HCT116 (cell line): ENCODE measurements around the gene KRTAP6-1. TPM values are rescaled to one million over a fixed set of nuclear protein-coding genes. Genes with fewer than 3 reads are reported as not detected.

Source experiments
- ATAC-seq: fragments of 200-7000 bp; cut with Tn5 transposase; 2 replicates; pipeline ENCODE4 v1.9.1; 2020; ENCODE audit warnings: mild to moderate bottlenecking, moderate library complexity
- BruUV-seq: library from RNA; stranded (reverse); fragments of 400-500 nt; replicated peaks from 2 replicates; lab custom pipeline; 2021; lab: Mats Ljungman, UMichigan
- CTCF ChIA-PET: fragments of 300-600 bp; sonication (Branson Sonifier 250); formaldehyde crosslinking; loops from one replicate; lab custom pipeline; 2021; ENCODE audit warnings: antibody characterized with exemption; lab: Charles Lee
- POLR2A ChIA-PET: fragments of 300-600, 350-600 bp; sonication (Branson Sonifier 250); formaldehyde crosslinking; loops from one replicate; lab custom pipeline; 2021; ENCODE audit warnings: antibody characterized with exemption; lab: Charles Lee
- RAD21 ChIA-PET, 2 experiments: fragments of 300-600 bp; sonication (Branson Sonifier 250); formaldehyde crosslinking; loops; one replicate each; lab custom pipeline; 2023; ENCODE audit warnings: low total read pairs in 2 of 2; ENCODE audit not compliant: uncharacterized antibody in 2 of 2, unreplicated experiment in 2 of 2, low non-redundant PET in 1 of 2; lab: Charles Lee
- DNase-seq: peaks from one replicate; pipeline ENCODE4 v3.0.0-alpha.2; 2010; ENCODE audit warnings: low read depth, low spot score
- H2AFZ ChIP-seq: fragments of 200-600 bp; shearing (Covaris generic), sonication (generic); 2 replicates; pipeline ENCODE4 v1.6.1; 2017; ENCODE audit warnings: low read depth, mixed run types, mixed read lengths, antibody characterized with exemption, low read length; ENCODE audit not compliant: poor library complexity, severe bottlenecking
- H3K27ac ChIP-seq: 2 replicates; pipeline ENCODE4 v1.5.1; 2012; ENCODE audit warnings: low read depth, low read length
- H3K27me3 ChIP-seq: fragments of 200-600 bp; sonication (generic); 2 replicates; pipeline ENCODE4 v1.6.1; 2016; ENCODE audit warnings: mixed run types, low read length, mixed read lengths; ENCODE audit not compliant: insufficient read depth
- H3K36me3 ChIP-seq, 2 experiments: fragments of 200-500 bp in 1 of 2; fragments of 200-600 bp in 1 of 2; sonication (Bioruptor generic) in 1 of 2; sonication (generic) in 1 of 2; 2 replicates each; pipeline versions ENCODE4 v1.5.1 to v1.6.1; 2014 to 2016; ENCODE audit warnings: low read length in 2 of 2, inconsistent platforms in 1 of 2, mixed read lengths in 1 of 2, mixed run types in 1 of 2; ENCODE audit not compliant: insufficient read depth in 2 of 2, control insufficient read depth in 1 of 2
- H3K4me1 ChIP-seq, 2 experiments: fragments of 200-600 bp in 1 of 2; sonication (generic) in 1 of 2; 2 replicates each; pipeline versions ENCODE4 v1.5.1 to v1.6.1; 2012 to 2017; ENCODE audit warnings: low read length in 2 of 2, inconsistent platforms in 1 of 2, mild to moderate bottlenecking in 1 of 2, mixed read lengths in 1 of 2, mixed run types in 1 of 2, moderate library complexity in 1 of 2; ENCODE audit not compliant: insufficient read depth in 2 of 2, control insufficient read depth in 1 of 2
- H3K4me2 ChIP-seq: fragments of 200-600 bp; sonication (generic); 2 replicates; pipeline ENCODE4 v1.6.1; 2017; ENCODE audit warnings: mixed run types, low read length, mixed read lengths
- H3K4me3 ChIP-seq, 2 experiments: fragments of 200-600 bp in 1 of 2; sonication (generic) in 1 of 2; replicated peaks in 1 of 2; 2 replicates each; pipeline ENCODE4 v1.5.1; 2011 to 2016; ENCODE audit warnings: low read length in 2 of 2, control low read depth in 1 of 2, low read depth in 1 of 2, mild to moderate bottlenecking in 1 of 2, mixed read lengths in 1 of 2, mixed run types in 1 of 2
- H3K79me2 ChIP-seq: fragments of 200-600 bp; sonication (generic); 2 replicates; pipeline ENCODE4 v1.6.1; 2017; ENCODE audit warnings: mild to moderate bottlenecking, mixed run types, low read length, moderate library complexity, mixed read lengths; ENCODE audit not compliant: insufficient read depth
- H3K9ac ChIP-seq: fragments of 200-600 bp; sonication (generic); 2 replicates; pipeline ENCODE4 v1.6.1; 2016; ENCODE audit warnings: low read length, mixed read lengths
- H3K9me2 ChIP-seq: fragments of 200-600 bp; sonication (generic), shearing (Covaris generic); 2 replicates; pipeline ENCODE4 v1.6.1; 2017; ENCODE audit warnings: mixed run types, mild to moderate bottlenecking, moderate library complexity; ENCODE audit not compliant: insufficient read depth
- H3K9me3 ChIP-seq, 2 experiments: fragments of 200-500 bp in 1 of 2; fragments of 200-600 bp in 1 of 2; sonication (Bioruptor generic) in 1 of 2; sonication (generic) in 1 of 2; 2 replicates each; pipeline ENCODE4 v1.6.1; 2014 to 2017; ENCODE audit warnings: low read length in 2 of 2, mixed read lengths in 2 of 2, inconsistent platforms in 1 of 2, low read depth in 1 of 2, mild to moderate bottlenecking in 1 of 2, mixed run types in 1 of 2, moderate library complexity in 1 of 2; ENCODE audit not compliant: control insufficient read depth in 1 of 2, insufficient read depth in 1 of 2
- H4K20me1 ChIP-seq: fragments of 200-600 bp; sonication (generic), shearing (Covaris generic); 2 replicates; pipeline ENCODE4 v1.6.1; 2017; ENCODE audit warnings: mixed run types, mild to moderate bottlenecking, moderate library complexity; ENCODE audit not compliant: insufficient read depth
- CBX3 ChIP-seq: IDR thresholded peaks from 2 replicates; pipeline ENCODE4 v1.6.1; 2012; ENCODE audit warnings: low read depth
- EGR1 ChIP-seq: IDR thresholded peaks from 2 replicates; pipeline ENCODE4 v1.6.1; 2012; ENCODE audit warnings: low read depth
- EZH2 ChIP-seq: fragments of 200-600 bp; sonication (generic); IDR thresholded peaks from 2 replicates; pipeline ENCODE4 v1.6.1; 2017; ENCODE audit warnings: antibody characterized with exemption, mixed run types
- EZH2phosphoT487 ChIP-seq: fragments of 200-600 bp; IDR thresholded peaks from 2 replicates; pipeline ENCODE4 v1.6.1; 2018; ENCODE audit warnings: antibody characterized with exemption, borderline replicate concordance
- JUND ChIP-seq: IDR thresholded peaks from 2 replicates; pipeline ENCODE4 v1.6.1; 2012
- POLR2A ChIP-seq: IDR thresholded peaks from 2 replicates; pipeline ENCODE4 v1.7.0; 2011; ENCODE audit warnings: borderline replicate concordance; ENCODE audit not compliant: insufficient read depth, insufficient read length; ENCODE audit errors: extremely low read depth
- POLR2AphosphoS5 ChIP-seq: IDR thresholded peaks from 2 replicates; pipeline ENCODE4 v1.6.1; 2011; ENCODE audit warnings: mild to moderate bottlenecking, low read depth, low read length, moderate library complexity
- RAD21 ChIP-seq: IDR thresholded peaks from 2 replicates; pipeline ENCODE4 v1.6.1; 2012; ENCODE audit warnings: low read depth, mild to moderate bottlenecking
- SIN3A ChIP-seq: IDR thresholded peaks from 2 replicates; pipeline ENCODE4 v1.6.1; 2012; ENCODE audit warnings: low read depth
- SP1 ChIP-seq: IDR thresholded peaks from 2 replicates; pipeline ENCODE4 v1.6.1; 2012; ENCODE audit warnings: low read depth
- TCF7L2 ChIP-seq: IDR thresholded peaks from 2 replicates; pipeline ENCODE4 v1.7.0; 2011; ENCODE audit warnings: borderline replicate concordance, inconsistent platforms; ENCODE audit not compliant: insufficient read depth, insufficient read length; ENCODE audit errors: extremely low read depth
- YY1 ChIP-seq: IDR thresholded peaks from 2 replicates; pipeline ENCODE4 v1.6.1; 2011; ENCODE audit warnings: low read length, low read depth, moderate library complexity, mild to moderate bottlenecking; ENCODE audit not compliant: insufficient replicate concordance; ENCODE audit errors: extremely low read depth
- ZFX ChIP-seq: fragments of 450-650 bp; IDR thresholded peaks from 2 replicates; pipeline ENCODE4 v1.6.1; 2017
- ZNF274 ChIP-seq: fragments of 200-500 bp; sonication (Bioruptor generic); IDR thresholded peaks from 2 replicates; pipeline ENCODE4 v1.6.1; 2014; ENCODE audit warnings: mild to moderate bottlenecking, low read depth, low read length, inconsistent platforms
- intact Hi-C: fragments of 100-400 bp; cut with micrococcal nuclease; formaldehyde crosslinking; loops from 2 replicates; pipeline ENCODE4 v1.10.0; 2022
- total RNA-seq: library from RNA; stranded (reverse); gene quantifications from one replicate; pipeline ENCODE4 v1.2.1, GENCODE V29; 2021; ENCODE audit not compliant: unreplicated experiment
- TF ChIP-seq, protein P1 (sequence below): IDR thresholded peaks from 2 replicates; pipeline ENCODE4 v1.6.1; 2011; ENCODE audit warnings: mild to moderate bottlenecking, low read length, moderate library complexity; ENCODE audit not compliant: insufficient replicate concordance; ENCODE audit errors: extremely low read depth
- TF ChIP-seq, protein P2 (sequence below): IDR thresholded peaks from 2 replicates; pipeline ENCODE4 v1.6.1; 2012
- TF ChIP-seq, protein P3 (sequence below): IDR thresholded peaks from 2 replicates; pipeline ENCODE4 v1.6.1; 2012; ENCODE audit warnings: low read depth

Gene KRTAP6-1
- total RNA-seq, 1 experiment from 2014 or later, result not detected

DNA sequence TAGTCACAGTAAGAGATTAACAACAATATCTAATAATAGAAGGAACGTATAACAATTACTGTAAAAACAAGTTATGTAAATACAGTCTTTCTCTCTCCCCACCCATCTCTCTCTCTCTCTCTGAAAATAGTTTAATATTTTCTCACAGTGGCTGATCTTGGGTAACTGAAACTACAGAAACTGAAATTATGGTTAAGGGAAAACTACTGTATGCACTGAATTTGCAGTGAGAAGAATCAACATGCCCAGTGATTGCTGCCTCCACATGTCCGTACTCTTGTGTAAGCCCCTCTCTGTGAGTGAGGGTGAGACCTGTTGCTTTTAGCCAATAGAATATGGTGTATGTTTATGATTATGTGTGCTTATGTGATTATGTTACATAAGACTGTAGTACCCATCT lies 1.6 kb downstream of the KRTAP6-1 start:
- POLR2A ChIA-PET, result no interaction called here
- no peak for ATAC-seq

More for the DNA sequence above, 1.6 kb downstream of the KRTAP6-1 start:
- H3K4me2 ChIP-seq, result no peak overlapping the region
- no peak overlapping the region for H2AFZ ChIP-seq
- no peaks in the 10 kb centered on the region for H3K27me3 ChIP-seq
- H3K79me2 ChIP-seq, result no peaks in the 10 kb centered on the region
- DNase-seq, result no peak
- no peaks in the 10 kb centered on the region for H3K9me2 ChIP-seq
- no peak overlapping the region for H3K9ac ChIP-seq
- RAD21 ChIA-PET, result no interaction called here
- no peaks in the 10 kb centered on the region for H4K20me1 ChIP-seq
- H3K36me3 ChIP-seq, result no peaks in the 10 kb centered on the region
- intact Hi-C loops, result no loop called here
- TF ChIP-seq, protein P1, sequence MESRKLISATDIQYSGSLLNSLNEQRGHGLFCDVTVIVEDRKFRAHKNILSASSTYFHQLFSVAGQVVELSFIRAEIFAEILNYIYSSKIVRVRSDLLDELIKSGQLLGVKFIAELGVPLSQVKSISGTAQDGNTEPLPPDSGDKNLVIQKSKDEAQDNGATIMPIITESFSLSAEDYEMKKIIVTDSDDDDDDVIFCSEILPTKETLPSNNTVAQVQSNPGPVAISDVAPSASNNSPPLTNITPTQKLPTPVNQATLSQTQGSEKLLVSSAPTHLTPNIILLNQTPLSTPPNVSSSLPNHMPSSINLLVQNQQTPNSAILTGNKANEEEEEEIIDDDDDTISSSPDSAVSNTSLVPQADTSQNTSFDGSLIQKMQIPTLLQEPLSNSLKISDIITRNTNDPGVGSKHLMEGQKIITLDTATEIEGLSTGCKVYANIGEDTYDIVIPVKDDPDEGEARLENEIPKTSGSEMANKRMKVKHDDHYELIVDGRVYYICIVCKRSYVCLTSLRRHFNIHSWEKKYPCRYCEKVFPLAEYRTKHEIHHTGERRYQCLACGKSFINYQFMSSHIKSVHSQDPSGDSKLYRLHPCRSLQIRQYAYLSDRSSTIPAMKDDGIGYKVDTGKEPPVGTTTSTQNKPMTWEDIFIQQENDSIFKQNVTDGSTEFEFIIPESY, result no peak
- TF ChIP-seq POLR2A, result no peak
- TF ChIP-seq TCF7L2, result no peak
- TF ChIP-seq YY1, result no peak
- TF ChIP-seq ZFX, result no peak
- no peak for TF ChIP-seq RAD21
- TF ChIP-seq JUND, result no peak
- TF ChIP-seq POLR2AphosphoS5, result no peak
- TF ChIP-seq SP1, result no peak
- TF ChIP-seq EZH2, result no peak
- no peak for TF ChIP-seq EZH2phosphoT487
- TF ChIP-seq, protein P2, sequence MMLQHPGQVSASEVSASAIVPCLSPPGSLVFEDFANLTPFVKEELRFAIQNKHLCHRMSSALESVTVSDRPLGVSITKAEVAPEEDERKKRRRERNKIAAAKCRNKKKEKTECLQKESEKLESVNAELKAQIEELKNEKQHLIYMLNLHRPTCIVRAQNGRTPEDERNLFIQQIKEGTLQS, result no peak
- TF ChIP-seq CBX3, result no peak
- TF ChIP-seq, protein P3, sequence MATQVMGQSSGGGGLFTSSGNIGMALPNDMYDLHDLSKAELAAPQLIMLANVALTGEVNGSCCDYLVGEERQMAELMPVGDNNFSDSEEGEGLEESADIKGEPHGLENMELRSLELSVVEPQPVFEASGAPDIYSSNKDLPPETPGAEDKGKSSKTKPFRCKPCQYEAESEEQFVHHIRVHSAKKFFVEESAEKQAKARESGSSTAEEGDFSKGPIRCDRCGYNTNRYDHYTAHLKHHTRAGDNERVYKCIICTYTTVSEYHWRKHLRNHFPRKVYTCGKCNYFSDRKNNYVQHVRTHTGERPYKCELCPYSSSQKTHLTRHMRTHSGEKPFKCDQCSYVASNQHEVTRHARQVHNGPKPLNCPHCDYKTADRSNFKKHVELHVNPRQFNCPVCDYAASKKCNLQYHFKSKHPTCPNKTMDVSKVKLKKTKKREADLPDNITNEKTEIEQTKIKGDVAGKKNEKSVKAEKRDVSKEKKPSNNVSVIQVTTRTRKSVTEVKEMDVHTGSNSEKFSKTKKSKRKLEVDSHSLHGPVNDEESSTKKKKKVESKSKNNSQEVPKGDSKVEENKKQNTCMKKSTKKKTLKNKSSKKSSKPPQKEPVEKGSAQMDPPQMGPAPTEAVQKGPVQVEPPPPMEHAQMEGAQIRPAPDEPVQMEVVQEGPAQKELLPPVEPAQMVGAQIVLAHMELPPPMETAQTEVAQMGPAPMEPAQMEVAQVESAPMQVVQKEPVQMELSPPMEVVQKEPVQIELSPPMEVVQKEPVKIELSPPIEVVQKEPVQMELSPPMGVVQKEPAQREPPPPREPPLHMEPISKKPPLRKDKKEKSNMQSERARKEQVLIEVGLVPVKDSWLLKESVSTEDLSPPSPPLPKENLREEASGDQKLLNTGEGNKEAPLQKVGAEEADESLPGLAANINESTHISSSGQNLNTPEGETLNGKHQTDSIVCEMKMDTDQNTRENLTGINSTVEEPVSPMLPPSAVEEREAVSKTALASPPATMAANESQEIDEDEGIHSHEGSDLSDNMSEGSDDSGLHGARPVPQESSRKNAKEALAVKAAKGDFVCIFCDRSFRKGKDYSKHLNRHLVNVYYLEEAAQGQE, result no peak
- no peak for TF ChIP-seq ZNF274
- no peak for TF ChIP-seq EGR1
- no peak for TF ChIP-seq SIN3A
- H3K27ac ChIP-seq, result no peak overlapping the region
- BruUV-seq, result no TSS peak
- peaks cover 13 to 24% of the 10 kb centered on the region in 2 experiments; a peak in 2 of 4 replicates for H3K9me3 ChIP-seq
- no peak overlapping the region for H3K4me3 ChIP-seq
- H3K4me1 ChIP-seq, result no peaks in the 10 kb centered on the region
- CTCF ChIA-PET, result no interaction called here
